Fibroblast of mammary gland (primary cell): ENCODE measurements around the gene ZNF366.

Source experiments
- DNase-seq: peaks from one replicate; pipeline ENCODE4 v3.0.0-alpha.2; 2010; ENCODE audit warnings: low read depth
- H3K4me3 ChIP-seq: 2 replicates; pipeline ENCODE4 v1.5.1; 2011; ENCODE audit warnings: low read depth, mild to moderate bottlenecking, low read length, moderate library complexity; ENCODE audit not compliant: control insufficient read depth
- TF ChIP-seq, protein P1 (sequence below): conservative IDR thresholded peaks from 2 replicates; pipeline ENCODE4 v1.5.1; 2011; ENCODE audit warnings: low read depth, low read length, inconsistent platforms; ENCODE audit not compliant: control insufficient read depth, insufficient read depth

ZNF366 gene

DNA sequence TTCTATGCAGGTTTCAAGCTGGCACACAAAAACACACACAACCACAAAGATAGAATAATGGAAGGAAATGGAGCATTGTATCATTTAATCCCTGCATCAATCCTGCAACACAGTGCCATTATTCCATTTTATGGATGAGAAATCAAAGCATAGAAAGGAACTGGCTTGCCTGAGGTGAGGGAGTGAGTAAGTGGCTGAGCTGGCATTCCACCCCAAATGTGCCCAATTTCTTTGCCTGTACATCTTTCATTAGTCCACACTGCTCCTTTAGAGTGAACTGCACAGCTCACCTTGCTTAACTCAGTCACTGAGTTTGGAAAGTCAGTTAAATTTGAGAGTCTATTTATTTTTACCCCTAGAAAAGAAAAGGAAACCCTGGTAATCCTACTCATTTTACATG lies 28.9 kb downstream of the ZNF366 start:
- no peak overlapping the region for H3K4me3 ChIP-seq
- TF ChIP-seq, protein P1, sequence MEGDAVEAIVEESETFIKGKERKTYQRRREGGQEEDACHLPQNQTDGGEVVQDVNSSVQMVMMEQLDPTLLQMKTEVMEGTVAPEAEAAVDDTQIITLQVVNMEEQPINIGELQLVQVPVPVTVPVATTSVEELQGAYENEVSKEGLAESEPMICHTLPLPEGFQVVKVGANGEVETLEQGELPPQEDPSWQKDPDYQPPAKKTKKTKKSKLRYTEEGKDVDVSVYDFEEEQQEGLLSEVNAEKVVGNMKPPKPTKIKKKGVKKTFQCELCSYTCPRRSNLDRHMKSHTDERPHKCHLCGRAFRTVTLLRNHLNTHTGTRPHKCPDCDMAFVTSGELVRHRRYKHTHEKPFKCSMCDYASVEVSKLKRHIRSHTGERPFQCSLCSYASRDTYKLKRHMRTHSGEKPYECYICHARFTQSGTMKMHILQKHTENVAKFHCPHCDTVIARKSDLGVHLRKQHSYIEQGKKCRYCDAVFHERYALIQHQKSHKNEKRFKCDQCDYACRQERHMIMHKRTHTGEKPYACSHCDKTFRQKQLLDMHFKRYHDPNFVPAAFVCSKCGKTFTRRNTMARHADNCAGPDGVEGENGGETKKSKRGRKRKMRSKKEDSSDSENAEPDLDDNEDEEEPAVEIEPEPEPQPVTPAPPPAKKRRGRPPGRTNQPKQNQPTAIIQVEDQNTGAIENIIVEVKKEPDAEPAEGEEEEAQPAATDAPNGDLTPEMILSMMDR: no peak
- DNase-seq: no peak

DNA sequence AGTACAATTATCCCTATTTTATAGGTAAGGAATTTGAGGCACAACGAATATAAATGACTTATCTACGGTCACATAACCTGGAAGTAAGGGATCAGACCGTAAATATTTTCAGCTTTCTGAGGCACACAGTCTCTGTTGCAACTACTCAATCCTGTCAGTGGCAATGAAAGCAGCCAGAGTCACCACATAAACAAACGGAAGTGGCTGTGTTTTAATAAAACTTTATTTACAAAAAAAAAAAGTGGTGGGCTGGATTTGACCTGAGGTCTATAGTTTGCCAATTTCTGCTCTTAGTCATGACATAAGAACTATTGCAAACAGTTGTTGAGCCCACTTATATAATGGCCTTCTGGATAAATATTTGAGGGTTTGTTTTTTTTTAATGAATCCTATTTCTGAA lies 29.6 kb downstream of the ZNF366 start:
- no peak for DNase-seq
- no peak overlapping the region for H3K4me3 ChIP-seq
- TF ChIP-seq, protein P1: no peak

DNA sequence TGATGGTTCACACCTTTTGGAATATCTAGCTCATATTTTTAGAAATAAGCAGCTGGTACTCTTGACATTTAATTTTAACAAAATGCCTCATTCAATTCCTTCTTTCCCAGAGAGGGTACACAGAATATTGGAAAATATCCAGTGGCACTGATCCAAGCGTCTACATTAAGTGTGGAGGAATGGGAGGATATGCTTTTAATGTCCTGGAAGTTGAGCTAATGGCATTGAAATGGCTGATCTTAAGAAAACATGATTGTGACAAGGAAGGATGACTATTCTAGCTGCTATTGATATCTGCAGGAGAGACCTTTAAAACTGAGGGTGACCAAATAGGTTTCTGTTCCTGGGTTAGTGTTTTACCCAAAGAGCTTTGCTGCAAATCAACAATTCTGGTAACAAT lies 30.0 kb downstream of the ZNF366 start:
- no peak overlapping the region for H3K4me3 ChIP-seq
- TF ChIP-seq, protein P1: no peak
- DNase-seq: no peak

DNA sequence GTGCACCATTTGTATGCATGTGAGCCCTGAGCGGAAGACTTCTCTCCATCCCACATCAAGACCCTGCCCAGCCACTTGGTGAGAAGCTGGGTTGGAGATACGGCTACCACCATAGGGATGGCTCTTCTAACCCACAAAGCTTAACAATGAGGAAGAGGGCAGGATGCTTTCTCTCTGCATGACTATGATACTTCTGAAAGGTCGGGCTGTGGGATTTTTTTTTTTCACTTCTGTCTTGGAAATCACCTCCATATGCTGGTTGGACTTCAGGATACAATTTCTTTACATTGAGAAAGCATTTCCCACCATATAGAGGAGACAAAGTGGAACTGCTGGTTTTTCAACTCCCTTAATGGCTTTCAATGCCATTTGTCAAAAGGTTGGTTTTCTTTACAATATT lies 30.5 kb downstream of the ZNF366 start:
- TF ChIP-seq, protein P1: no peak
- no peak overlapping the region for H3K4me3 ChIP-seq
- DNase-seq: no peak

DNA sequence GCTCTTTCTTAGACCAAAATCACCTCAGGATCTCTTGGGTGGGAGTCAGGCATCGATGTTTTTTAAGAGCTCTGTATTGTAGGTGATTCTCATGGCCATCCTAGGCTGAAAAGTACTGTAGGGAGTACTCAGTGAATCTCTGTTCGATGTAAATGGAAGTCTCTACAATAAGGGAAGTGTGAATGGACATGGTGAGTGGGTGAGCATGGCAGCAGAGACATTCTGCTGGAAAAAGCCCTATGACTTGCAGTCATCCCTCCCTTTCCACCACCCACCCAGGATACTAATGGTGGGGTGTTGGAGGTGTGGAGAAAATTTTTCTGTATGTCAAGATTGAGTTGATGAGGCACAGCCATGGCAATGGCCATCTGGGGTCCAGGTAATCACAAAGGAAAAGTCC lies 30.9 kb downstream of the ZNF366 start:
- DNase-seq: no peak
- no peak overlapping the region for H3K4me3 ChIP-seq
- TF ChIP-seq, protein P1: no peak

DNA sequence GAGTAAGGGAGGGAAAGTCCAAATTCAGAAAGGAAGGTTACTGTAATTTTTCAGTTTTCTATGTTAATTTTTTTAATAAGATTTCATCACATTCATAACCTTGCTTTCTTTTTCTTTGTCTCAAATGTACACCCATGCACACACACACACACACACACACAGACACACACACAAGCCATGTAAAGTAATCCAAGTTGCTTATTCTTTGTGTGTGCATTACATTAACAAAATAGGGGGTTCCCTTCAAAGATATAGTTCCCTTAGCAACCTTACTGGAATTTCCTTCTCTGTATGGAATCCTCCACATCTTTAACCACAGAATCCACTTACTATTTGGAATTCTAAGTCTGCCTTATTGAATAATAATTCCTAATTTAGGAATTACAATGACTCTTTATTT lies 32.7 kb downstream of the ZNF366 start:
- DNase-seq: no peak
- TF ChIP-seq, protein P1: no peak
- H3K4me3 ChIP-seq: no peak overlapping the region

DNA sequence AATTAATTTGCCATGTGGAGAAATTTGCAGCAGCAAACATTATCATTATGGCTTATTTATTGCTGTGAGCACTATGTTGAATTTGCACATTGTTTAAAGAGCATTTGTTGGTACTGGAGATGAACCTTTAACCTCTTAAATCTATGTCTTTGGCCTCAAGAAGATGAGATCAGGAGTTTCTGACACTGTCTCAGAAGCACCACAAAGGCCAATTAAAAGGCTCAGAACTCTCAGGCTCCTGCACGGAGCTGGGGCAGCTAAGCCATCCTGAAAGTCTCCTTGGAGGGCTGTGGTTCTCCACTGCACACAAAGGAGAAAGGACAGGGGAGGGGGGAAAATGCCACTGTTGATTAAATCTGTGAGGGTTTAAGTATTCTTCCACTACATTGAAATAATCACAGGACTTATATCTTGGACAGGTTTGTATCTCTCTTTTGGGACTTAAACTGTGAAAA lies 33.1 kb downstream of the ZNF366 start:
- TF ChIP-seq, protein P1: no peak
- H3K4me3 ChIP-seq: no peak overlapping the region
- no peak for DNase-seq
